H54 (cell line): ENCODE results near the gene DUOX1.
"Not testable (repeated sequence)": the region's sequence is repeated elsewhere in the genome, so short reads cannot be mapped to it uniquely, and the experiment has no call there.

Source experiments
- DNase-seq: peaks from one replicate; pipeline ENCODE4 v3.0.0; 2011; ENCODE audit warnings: low spot score, mixed read lengths; ENCODE audit not compliant: insufficient read length
- FAIRE-seq: peaks from 3 replicates; lab custom pipeline; 2011; peaks lifted over from hg19 to GRCh38; lab: Jason Lieb, UNC
- POLR2A ChIP-seq: IDR thresholded peaks from 2 replicates; pipeline ENCODE4 v1.6.1; 2011; ENCODE audit warnings: low read depth, mild to moderate bottlenecking, low read length

Gene DUOX1

GRCh38 chr15:45129651-45130129 lies at the start of gene DUOX1, which contains the start of gene DUOXA1:
Gene DUOX1, plus strand, starts transcription at chr15:45129994. Its CDS starts 1,973 bp downstream, at chr15:45131967.
Gene DUOXA1, minus strand, starts transcription at chr15:45129879. Its CDS starts 6,865 bp downstream, at chr15:45123014.
- DNase-seq (no peak), FAIRE-seq (no peak)
- TF ChIP-seq POLR2A: no peak

GRCh38 chr15:45080593-45080992 lies 49.2 kb upstream of the DUOX1 start:
- DNase-seq, FAIRE-seq: not testable (repeated sequence)

- not testable (repeated sequence) for DNase-seq
- FAIRE-seq: peak; percentile 30
Measured at GRCh38 chr15:45082412-45082811, 47.4 kb upstream of the DUOX1 start.

GRCh38 chr15:45083223-45083622 lies 46.6 kb upstream of the DUOX1 start:
- FAIRE-seq: no peak
- TF ChIP-seq POLR2A: no peak

GRCh38 chr15:45084163-45084562 lies 45.6 kb upstream of the DUOX1 start:
- FAIRE-seq (no peak), DNase-seq (no peak)
- TF ChIP-seq POLR2A: no peak

More at GRCh38 chr15:45083223-45083622, 46.6 kb upstream of the DUOX1 start:
- no peak for DNase-seq

GRCh38 chr15:45087513-45087912 lies 42.3 kb upstream of the DUOX1 start:
- DNase-seq: no peak
- FAIRE-seq: no peak
- TF ChIP-seq POLR2A: no peak

- DNase-seq (no peak), FAIRE-seq (no peak)
- no peak for TF ChIP-seq POLR2A
Measured at GRCh38 chr15:45088801-45089711, 40.7 kb upstream of the DUOX1 start.

- DNase-seq (no peak), FAIRE-seq (no peak)
- no peak for TF ChIP-seq POLR2A
Measured at GRCh38 chr15:45089712-45090373, 40.0 kb upstream of the DUOX1 start.

GRCh38 chr15:45091161-45091560 lies 38.6 kb upstream of the DUOX1 start:
- TF ChIP-seq POLR2A: no peak
- no peak for DNase-seq

GRCh38 chr15:45091576-45091975 lies 38.2 kb upstream of the DUOX1 start:
- FAIRE-seq (no peak), DNase-seq (no peak)
- TF ChIP-seq POLR2A: no peak

More at GRCh38 chr15:45091161-45091560, 38.6 kb upstream of the DUOX1 start:
- FAIRE-seq: no peak

GRCh38 chr15:45093013-45093412 lies 36.8 kb upstream of the DUOX1 start:
- DNase-seq (no peak), FAIRE-seq (no peak)
- TF ChIP-seq POLR2A: no peak

GRCh38 chr15:45093622-45094357 lies 36.0 kb upstream of the DUOX1 start:
- DNase-seq (no peak), FAIRE-seq (no peak)
- TF ChIP-seq POLR2A: no peak

GRCh38 chr15:45094358-45094730 lies 35.5 kb upstream of the DUOX1 start:
- DNase-seq (no peak), FAIRE-seq (no peak)
- TF ChIP-seq POLR2A: no peak

- no peak for TF ChIP-seq POLR2A
- FAIRE-seq (no peak), DNase-seq (no peak)
Measured at GRCh38 chr15:45095661-45096060, 34.1 kb upstream of the DUOX1 start.
